PC-3 (cell line): ENCODE results near the gene RNASE2. TPM values are rescaled to one million over a fixed set of nuclear protein-coding genes. Genes with fewer than 3 reads are reported as not detected.
"Not testable (repeated sequence)": the region's sequence is repeated elsewhere in the genome, so short reads cannot be mapped to it uniquely, and the experiment has no call there.

Source experiments
- ATAC-seq: fragments of 200-7000 bp; cut with Tn5 transposase; 2 replicates; pipeline ENCODE4 v1.9.1; 2020; ENCODE audit warnings: mild to moderate bottlenecking, moderate library complexity
- BruUV-seq: library from RNA; stranded (reverse); fragments of 400-500 nt; replicated peaks from 2 replicates; lab custom pipeline; 2021; lab: Mats Ljungman, UMichigan
- CTCF ChIA-PET: fragments of 300-600 bp; sonication (Branson Sonifier 250); formaldehyde crosslinking; loops from one replicate; lab custom pipeline; 2022; ENCODE audit warnings: antibody characterized with exemption; lab: Charles Lee
- POLR2A ChIA-PET: fragments of 300-600 bp; sonication (Branson Sonifier 250); formaldehyde crosslinking; loops from one replicate; lab custom pipeline; 2022; ENCODE audit warnings: antibody characterized with exemption; ENCODE audit not compliant: unreplicated experiment; lab: Charles Lee
- DNase-seq: peaks from one replicate; pipeline ENCODE4 v3.0.0-alpha.2; 2015
- H2AFZ ChIP-seq: fragments of 300-600 bp; sonication (generic); 2 replicates; pipeline ENCODE4 v1.6.0; 2016; ENCODE audit warnings: antibody characterized with exemption, low read length
- H3F3A ChIP-seq: fragments of 300-600 bp; sonication (generic); one replicate; pipeline ENCODE4 v1.6.0; 2017; ENCODE audit warnings: antibody characterized with exemption, low read length, control low read depth, mild to moderate bottlenecking; ENCODE audit not compliant: unreplicated experiment
- H3K27ac ChIP-seq: fragments of 300-600 bp; sonication (generic); 2 replicates; pipeline ENCODE4 v1.5.1; 2016; ENCODE audit warnings: mild to moderate bottlenecking, low read length
- H3K27me3 ChIP-seq: fragments of 300-600 bp; sonication (generic); 2 replicates; pipeline ENCODE4 v1.6.1; 2016; ENCODE audit warnings: low read length, mixed read lengths
- H3K36me3 ChIP-seq: fragments of 300-600 bp; sonication (generic); 2 replicates; pipeline ENCODE4 v1.6.1; 2016; ENCODE audit warnings: low read depth, mixed run types, low read length, mixed read lengths
- H3K4me1 ChIP-seq: fragments of 300-600 bp; sonication (generic); 2 replicates; pipeline ENCODE4 v1.5.1; 2016; ENCODE audit warnings: low read length; ENCODE audit not compliant: insufficient read depth
- H3K4me2 ChIP-seq: fragments of 300-600 bp; sonication (generic); 2 replicates; pipeline ENCODE4 v1.6.0; 2016; ENCODE audit warnings: low read length
- H3K4me3 ChIP-seq: fragments of 300-600 bp; sonication (generic); 2 replicates; pipeline ENCODE4 v1.5.1; 2016; ENCODE audit warnings: mild to moderate bottlenecking, low read length, mixed read lengths
- H3K79me2 ChIP-seq: fragments of 300-600 bp; sonication (generic); 2 replicates; pipeline ENCODE4 v1.6.1; 2017; ENCODE audit warnings: low read length, mixed read lengths
- H3K9ac ChIP-seq: fragments of 300-600 bp; sonication (generic); 2 replicates; pipeline ENCODE4 v1.6.0; 2016; ENCODE audit warnings: mild to moderate bottlenecking, low read length
- H3K9me2 ChIP-seq: fragments of 300-600 bp; sonication (generic); replicated peaks from 2 replicates; pipeline ENCODE4 v1.6.1; 2016; ENCODE audit warnings: mixed run types, low read length, mixed read lengths
- H3K9me3 ChIP-seq: fragments of 300-600 bp; sonication (generic); 2 replicates; pipeline ENCODE4 v1.6.1; 2016; ENCODE audit warnings: low read length, mixed read lengths
- H4K20me1 ChIP-seq: fragments of 300-600 bp; sonication (generic); 2 replicates; pipeline ENCODE4 v1.6.1; 2016; ENCODE audit warnings: low read length, mixed read lengths
- CTCF ChIP-seq: fragments of 300-600 bp; sonication (generic); conservative IDR thresholded peaks from 2 replicates; pipeline ENCODE4 v1.5.1; 2017; ENCODE audit warnings: antibody characterized with exemption, low read depth, mild to moderate bottlenecking, low read length
- EZH2 ChIP-seq: fragments of 300-600 bp; sonication (generic); IDR thresholded peaks from one replicate; pipeline ENCODE4 v1.6.1; 2017; ENCODE audit warnings: antibody characterized with exemption, mild to moderate bottlenecking, low read length; ENCODE audit not compliant: unreplicated experiment
- EZH2phosphoT487 ChIP-seq: fragments of 300-600 bp; sonication (generic); IDR thresholded peaks from 2 replicates; pipeline ENCODE4 v1.6.1; 2018; ENCODE audit warnings: mild to moderate bottlenecking, antibody characterized with exemption, low read length, borderline replicate concordance
- intact Hi-C: fragments of 100-400 bp; cut with micrococcal nuclease; formaldehyde crosslinking; loops from 2 replicates; pipeline ENCODE4 v1.9.0; 2023
- total RNA-seq: library from RNA; depleted of rRNA; stranded (reverse); fragments of >200 nt; gene quantifications from 2 replicates; pipeline ENCODE4 v1.2.3, GENCODE V29; 2014

RNASE2 gene
- total RNA-seq, 1 experiment from 2014 or later, result not detected

DNA sequence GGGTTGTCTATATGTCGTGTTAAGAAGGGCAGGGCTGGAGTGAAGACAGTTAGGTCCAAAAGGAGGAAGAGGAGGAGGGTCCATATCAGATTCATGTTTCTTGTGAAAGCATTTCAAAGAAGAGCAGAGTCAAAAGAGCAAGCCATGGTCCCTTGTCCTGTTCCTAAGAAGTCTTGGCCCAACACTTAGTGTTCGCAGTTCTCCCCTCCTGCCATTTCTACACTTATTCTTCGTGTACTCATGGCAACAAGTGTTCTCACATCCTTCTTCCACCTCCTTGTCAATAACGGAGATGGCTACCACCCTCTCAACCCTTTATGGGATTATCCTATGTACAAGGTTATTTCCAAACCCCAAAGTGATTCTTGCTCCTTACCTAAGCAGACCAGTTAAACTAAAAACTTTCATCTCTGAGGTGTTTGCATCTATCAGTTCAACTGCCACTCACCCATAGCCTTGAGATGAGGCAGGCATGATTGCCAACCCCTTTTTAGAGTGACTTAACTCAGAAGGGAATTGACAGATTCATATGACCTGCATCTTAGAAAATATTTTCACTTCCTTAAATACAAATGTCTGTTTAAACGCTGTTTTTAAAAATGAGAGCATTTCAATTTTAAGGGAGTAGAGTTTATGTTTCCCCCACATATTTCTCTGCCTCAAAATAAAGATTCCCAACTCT lies 19.8 kb upstream of the RNASE2 start:
- intact Hi-C loops, result no loop called here
- DNase-seq (no peak), ATAC-seq (no peak)
- Histone ChIP-seq H3K27ac (no peak overlapping the region), H3K79me2 (no peaks in the 10 kb centered on the region), H3F3A (no peaks in the 10 kb centered on the region), H3K27me3 (peaks cover 42% of the 10 kb centered on the region), H3K9ac (no peak overlapping the region), H3K36me3 (no peaks in the 10 kb centered on the region), H4K20me1 (no peaks in the 10 kb centered on the region), H3K4me2 (no peak overlapping the region), H3K9me2 (no peaks in the 10 kb centered on the region), H3K4me1 (no peaks in the 10 kb centered on the region), H3K9me3 (no peaks in the 10 kb centered on the region), H2AFZ (no peak overlapping the region), H3K4me3 (no peak overlapping the region)
- POLR2A ChIA-PET, result no interaction called here
- no TSS peak for BruUV-seq
- CTCF ChIA-PET, result no interaction called here
- TF ChIP-seq EZH2phosphoT487 (no peak), EZH2 (no peak), CTCF (no peak)

DNA sequence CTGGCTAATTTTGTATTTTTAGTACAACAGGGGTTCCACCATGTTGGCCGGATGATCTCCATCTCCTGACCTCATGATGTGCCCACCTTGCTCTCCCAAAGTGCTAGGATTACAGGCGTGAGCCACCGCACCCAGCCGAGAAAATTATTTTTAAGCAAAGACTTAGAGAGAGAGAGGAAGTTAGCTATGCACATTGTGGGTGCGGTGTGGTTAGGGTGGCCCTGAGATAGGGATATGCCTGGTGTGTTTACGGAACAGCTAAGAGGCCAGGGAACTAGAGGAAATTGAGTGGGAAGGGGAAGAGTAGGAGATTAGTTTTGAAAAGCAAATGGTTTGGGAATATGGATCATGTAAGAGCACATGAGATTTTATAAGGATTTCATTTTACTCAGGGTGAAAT lies 10.1 kb upstream of the RNASE2 start:
- ATAC-seq, H3K9me2 ChIP-seq, H3K9me3 ChIP-seq, H4K20me1 ChIP-seq, intact Hi-C loops, BruUV-seq, H3K4me3 ChIP-seq, H3F3A ChIP-seq, H3K79me2 ChIP-seq, CTCF ChIA-PET, H3K36me3 ChIP-seq, H3K9ac ChIP-seq, H3K27ac ChIP-seq, DNase-seq, H2AFZ ChIP-seq, POLR2A ChIA-PET, H3K4me1 ChIP-seq, H3K4me2 ChIP-seq: not testable (repeated sequence)
- peaks cover 56% of the 10 kb centered on the region for H3K27me3 ChIP-seq

- POLR2A ChIA-PET, H2AFZ ChIP-seq, H3K9me3 ChIP-seq, H3K79me2 ChIP-seq, BruUV-seq, H3K9me2 ChIP-seq, H3K4me2 ChIP-seq, H4K20me1 ChIP-seq, H3F3A ChIP-seq, ATAC-seq, DNase-seq, H3K4me1 ChIP-seq, intact Hi-C loops, H3K36me3 ChIP-seq, H3K9ac ChIP-seq, CTCF ChIA-PET, H3K27ac ChIP-seq, H3K4me3 ChIP-seq: not testable (repeated sequence)
- peaks cover 50% of the 10 kb centered on the region for H3K27me3 ChIP-seq
These were observed 8.6 kb upstream of the RNASE2 start for GRCh38 chr14:20946707-20947106.

GRCh38 chr14:20955538-20955873 lies 219 bp downstream of the RNASE2 start:
- H3F3A ChIP-seq, H3K9me2 ChIP-seq, DNase-seq, H3K36me3 ChIP-seq, H4K20me1 ChIP-seq, H3K9ac ChIP-seq, intact Hi-C loops, H3K4me2 ChIP-seq, CTCF ChIA-PET, H2AFZ ChIP-seq, BruUV-seq, H3K27ac ChIP-seq, ATAC-seq, H3K4me1 ChIP-seq, POLR2A ChIA-PET, H3K4me3 ChIP-seq, H3K9me3 ChIP-seq, H3K79me2 ChIP-seq: not testable (repeated sequence)
- peaks cover 61% of the 10 kb centered on the region for H3K27me3 ChIP-seq
